HepG2 (cell line): ENCODE data around the gene LEFTY2. TPM values are rescaled to one million over a fixed set of nuclear protein-coding genes. Genes with fewer than 3 reads are reported as not detected.

Experiments
- AKNA ChIP-seq: sonication (generic); formaldehyde crosslinking; IDR thresholded peaks from 2 replicates; pipeline ENCODE4 v1.4.0; 2020; ENCODE audit warnings: missing genetic modification reagents, borderline replicate concordance
- ARNT2 ChIP-seq: sonication (generic); formaldehyde crosslinking; IDR thresholded peaks from 2 replicates; pipeline ENCODE4 v1.8.0; 2022; ENCODE audit warnings: mild to moderate bottlenecking, low read depth, missing genetic modification reagents, moderate library complexity
- ERF ChIP-seq: IDR thresholded peaks from 2 replicates; pipeline ENCODE4 v1.6.1; 2018; ENCODE audit warnings: missing biosample characterization, missing genetic modification reagents
- FOSL1 ChIP-seq: sonication (generic); formaldehyde crosslinking; IDR thresholded peaks from 2 replicates; pipeline ENCODE4 v1.9.0; 2021; ENCODE audit warnings: missing genetic modification reagents, borderline replicate concordance
- NR2C2 ChIP-seq: sonication (generic); formaldehyde crosslinking; IDR thresholded peaks from 2 replicates; pipeline ENCODE4 v1.4.0; 2020; ENCODE audit warnings: missing genetic modification reagents, mild to moderate bottlenecking, moderate library complexity, borderline replicate concordance
- PHB2 ChIP-seq: fragments of 450-650 bp; IDR thresholded peaks from 2 replicates; pipeline ENCODE4 v1.6.1; 2018; ENCODE audit not compliant: partially characterized antibody
- RAD21 ChIP-seq: fragments of 450-650 bp; formaldehyde crosslinking; IDR thresholded peaks from 2 replicates; pipeline ENCODE4 v1.5.0; 2020; ENCODE audit warnings: mild to moderate bottlenecking
- SP140L ChIP-seq: sonication (generic); formaldehyde crosslinking; IDR thresholded peaks from 2 replicates; pipeline ENCODE4 v1.4.0; 2020; ENCODE audit warnings: missing genetic modification reagents, borderline replicate concordance
- YEATS4 ChIP-seq: sonication (generic); formaldehyde crosslinking; IDR thresholded peaks from 2 replicates; pipeline ENCODE4 v1.4.0; 2020; ENCODE audit warnings: missing genetic modification reagents, borderline replicate concordance
- ZBTB10 ChIP-seq: sonication (generic); formaldehyde crosslinking; IDR thresholded peaks from 2 replicates; pipeline ENCODE4 v1.4.0; 2020; ENCODE audit warnings: missing genetic modification reagents, borderline replicate concordance
- ZNF101 ChIP-seq: sonication (generic); formaldehyde crosslinking; IDR thresholded peaks from 2 replicates; pipeline ENCODE4 v1.4.0; 2020; ENCODE audit warnings: mild to moderate bottlenecking, low read depth, missing genetic modification reagents, borderline replicate concordance
- ZNF510 ChIP-seq: sonication (generic); formaldehyde crosslinking; IDR thresholded peaks from 2 replicates; pipeline ENCODE4 v1.4.0; 2020; ENCODE audit warnings: low read depth, mild to moderate bottlenecking, missing genetic modification reagents
- ZNF687 ChIP-seq: sonication (generic); formaldehyde crosslinking; IDR thresholded peaks from 2 replicates; pipeline ENCODE4 v1.5.1; 2020; ENCODE audit warnings: mild to moderate bottlenecking, missing genetic modification reagents, moderate library complexity
- polyA plus RNA-seq, 8 experiments: library from polyadenylated mRNA; depleted of rRNA in 3 of 8; stranded (reverse) in 7 of 8; unstranded in 1 of 8; fragments of >200 nt; fragmentation: Illumina TruSeq in 4 of 8; extraction: Trizol in 4 of 8; gene quantifications; 2 replicates each; pipeline versions ENCODE4 v1.2.1 to v1.2.3, GENCODE V29; 2011 to 2016; ENCODE audit warnings: low read depth in 4 of 8, missing spikeins in 1 of 8, mixed read lengths in 1 of 8; ENCODE audit not compliant: insufficient read depth in 1 of 8
- total RNA-seq, 5 experiments: library from RNA; depleted of rRNA; stranded (reverse); fragments of >200 nt; fragmentation: Illumina TruSeq; extraction: Trizol; gene quantifications; 2 replicates each; pipeline ENCODE4 v1.2.3, GENCODE V29; 2016; ENCODE audit warnings: low read depth in 1 of 5

The LEFTY2 gene
- total and polyA plus RNA-seq, 2 of the 13 experiments (the other 11 are each of a cell fraction or from before 2014, with no cell fraction given): 0.13 to 0.33 TPM

- TF ChIP-seq AKNA (no peak), ERF (CRISPR knock-in tag) (peak; percentile 67; the same call in 1 of the 2 replicates), NR2C2 (CRISPR knock-in tag) (peak; percentile 66), PHB2 (no peak), RAD21 (no peak), ZNF510 (no peak), SP140L (CRISPR knock-in tag) (no peak), ZNF101 (CRISPR knock-in tag) (no peak), FOSL1 (no peak), YEATS4 (CRISPR knock-in tag) (peak; percentile 92; the same call in 1 of the 2 replicates), ZBTB10 (CRISPR knock-in tag) (no peak; the same call in 1 of the 2 replicates), ZNF687 (CRISPR knock-in tag) (peak; percentile 98), ARNT2 (CRISPR knock-in tag) (no peak; the same call in 1 of the 2 replicates)
These were observed 17.1 kb downstream of the LEFTY2 start, which contains the start of gene PYCR2 (continued) for GRCh38 chr1:225923692-225924555.
